Neural cell (in vitro differentiated cells): ENCODE results near the gene MCIDAS. TPM values are rescaled to one million over a fixed set of nuclear protein-coding genes. Genes with fewer than 3 reads are reported as not detected.

ENCODE experiments used
- H2AFZ ChIP-seq: fragments of 200-600, 300-800 bp; sonication (generic), shearing (Covaris generic); 2 replicates; pipeline ENCODE4 v1.6.0; 2014; ENCODE audit warnings: low read depth, mild to moderate bottlenecking, antibody characterized with exemption, low read length, moderate library complexity
- H3F3A ChIP-seq: fragments of 200-600 bp; shearing (Covaris generic); 2 replicates; pipeline ENCODE4 v1.6.1; 2016; ENCODE audit warnings: mild to moderate bottlenecking, moderate library complexity, mixed read lengths, antibody characterized with exemption, low read length; ENCODE audit not compliant: insufficient read depth, poor library complexity, severe bottlenecking
- H3K27ac ChIP-seq: fragments of 200-600, 300-800 bp; sonication (generic), shearing (Covaris generic); 2 replicates; pipeline ENCODE4 v1.5.1; 2014; ENCODE audit warnings: mild to moderate bottlenecking, low read length, moderate library complexity
- H3K27me3 ChIP-seq: fragments of 300-800, 200-600 bp; sonication (generic), shearing (Covaris generic); 2 replicates; pipeline ENCODE4 v1.6.0; 2014; ENCODE audit warnings: mild to moderate bottlenecking, low read depth, low read length, moderate library complexity; ENCODE audit not compliant: insufficient read depth
- H3K36me3 ChIP-seq: fragments of 300-800, 200-600 bp; sonication (generic), shearing (Covaris generic); 2 replicates; pipeline ENCODE4 v1.5.1; 2014; ENCODE audit warnings: mild to moderate bottlenecking, antibody characterized with exemption, low read length, moderate library complexity; ENCODE audit not compliant: insufficient read depth
- H3K4me2 ChIP-seq: fragments of 300-800, 200-600 bp; sonication (generic), shearing (Covaris generic); 2 replicates; pipeline ENCODE4 v1.6.0; 2014; ENCODE audit warnings: mild to moderate bottlenecking, low read length
- H3K4me3 ChIP-seq: fragments of 300-800, 200-600 bp; sonication (generic), shearing (Covaris generic); 2 replicates; pipeline ENCODE4 v1.5.1; 2014; ENCODE audit warnings: mild to moderate bottlenecking, low read length, moderate library complexity
- H3K79me2 ChIP-seq: fragments of 200-600 bp; shearing (Covaris generic); replicated peaks from 2 replicates; pipeline ENCODE4 v1.6.0; 2014; ENCODE audit warnings: mild to moderate bottlenecking, low read length, moderate library complexity; ENCODE audit not compliant: insufficient read depth
- H3K9ac ChIP-seq: fragments of 300-800, 200-600 bp; sonication (generic), shearing (Covaris generic); 2 replicates; pipeline ENCODE4 v1.6.1; 2016; ENCODE audit warnings: mild to moderate bottlenecking, low read length, mixed read lengths
- H3K9me2 ChIP-seq: fragments of 200-600 bp; shearing (Covaris generic); 2 replicates; pipeline ENCODE4 v1.6.1; 2016; ENCODE audit warnings: mild to moderate bottlenecking, low read length, mixed read lengths; ENCODE audit not compliant: insufficient read depth
- H3K9me3 ChIP-seq: fragments of 200-600, 300-800 bp; sonication (generic), shearing (Covaris generic); 2 replicates; pipeline ENCODE4 v1.6.1; 2016; ENCODE audit warnings: mild to moderate bottlenecking, mixed run types, low read length, moderate library complexity, mixed read lengths
- H4K20me1 ChIP-seq: fragments of 200-600 bp; shearing (Covaris generic); 2 replicates; pipeline ENCODE4 v1.6.1; 2016; ENCODE audit warnings: mild to moderate bottlenecking, mixed run types; ENCODE audit not compliant: insufficient read depth
- CTCF ChIP-seq: fragments of 450-650 bp; IDR thresholded peaks from 2 replicates; pipeline ENCODE4 v1.5.1; 2014; ENCODE audit warnings: antibody characterized with exemption, mild to moderate bottlenecking, moderate library complexity; ENCODE audit not compliant: poor library complexity, severe bottlenecking
- EP300 ChIP-seq: fragments of 450-650 bp; conservative IDR thresholded peaks from 2 replicates; pipeline ENCODE4 v1.6.1; 2014; ENCODE audit warnings: antibody characterized with exemption, mild to moderate bottlenecking, moderate library complexity; ENCODE audit not compliant: poor library complexity, severe bottlenecking
- EZH2 ChIP-seq: fragments of 200-600, 300-800 bp; shearing (Covaris generic), sonication (generic); IDR thresholded peaks from 2 replicates; pipeline ENCODE4 v1.6.1; 2014; ENCODE audit warnings: antibody characterized with exemption, low read length, borderline replicate concordance, mild to moderate bottlenecking; ENCODE audit not compliant: insufficient read depth, poor library complexity, severe bottlenecking
- MXI1 ChIP-seq: fragments of 450-650 bp; conservative IDR thresholded peaks from 2 replicates; pipeline ENCODE4 v1.6.1; 2014; ENCODE audit warnings: antibody characterized with exemption, mild to moderate bottlenecking; ENCODE audit not compliant: poor library complexity, severe bottlenecking
- POLR2AphosphoS5 ChIP-seq: IDR thresholded peaks from 2 replicates; pipeline ENCODE4 v1.6.1; 2012
- RAD21 ChIP-seq: fragments of 450-650 bp; conservative IDR thresholded peaks from 2 replicates; pipeline ENCODE4 v1.6.1; 2014; ENCODE audit warnings: antibody characterized with exemption, mild to moderate bottlenecking, moderate library complexity
- SMC3 ChIP-seq: fragments of 450-650 bp; conservative IDR thresholded peaks from 2 replicates; pipeline ENCODE4 v1.6.1; 2014; ENCODE audit warnings: antibody characterized with exemption, mild to moderate bottlenecking, moderate library complexity; ENCODE audit not compliant: poor library complexity
- TAF1 ChIP-seq: IDR thresholded peaks from 2 replicates; pipeline ENCODE4 v1.6.1; 2012; ENCODE audit warnings: low read depth
- polyA plus RNA-seq: library from polyadenylated mRNA; depleted of rRNA; stranded (reverse); fragments of >200 nt; gene quantifications from 2 replicates; pipeline ENCODE4 v1.2.3, GENCODE V29; 2014

Gene MCIDAS
- polyA plus RNA-seq, 1 donor from 2014 or later, result not detected

- H3K79me2 ChIP-seq, result no peaks in the 10 kb centered on the region
- H3K9ac ChIP-seq, result no peak overlapping the region
- peaks cover 79% of the 10 kb centered on the region for H3K27me3 ChIP-seq
- no peaks in the 10 kb centered on the region for H3K36me3 ChIP-seq
- no peaks in the 10 kb centered on the region for H3K9me2 ChIP-seq
- H4K20me1 ChIP-seq, result no peaks in the 10 kb centered on the region
- no peaks in the 10 kb centered on the region for H3F3A ChIP-seq
- H3K4me3 ChIP-seq, result peak overlapping the region; percentile 61
- TF ChIP-seq POLR2AphosphoS5 (peak; percentile 3), EP300 (no peak), CTCF (peak; percentile 24)
- H3K4me2 ChIP-seq, result peak overlapping the region; percentile 25
- no peak overlapping the region for H2AFZ ChIP-seq
- no peak overlapping the region for H3K27ac ChIP-seq
- peaks cover 3% of the 10 kb centered on the region for H3K9me3 ChIP-seq
Observed at GRCh38 chr5:55220433-55221185, 6.5 kb downstream of the MCIDAS start.

- H3F3A ChIP-seq, result no peaks in the 10 kb centered on the region
- no peak overlapping the region for H3K9ac ChIP-seq
- H2AFZ ChIP-seq, result no peak overlapping the region
- H3K27me3 ChIP-seq, result peaks cover 70% of the 10 kb centered on the region
- H3K36me3 ChIP-seq, result no peaks in the 10 kb centered on the region
- H3K27ac ChIP-seq, result no peak overlapping the region
- no peak for TF ChIP-seq RAD21
- TF ChIP-seq EZH2, result no peak
- no peak for TF ChIP-seq MXI1
- no peak for TF ChIP-seq SMC3
- no peak for TF ChIP-seq POLR2AphosphoS5
- no peaks in the 10 kb centered on the region for H4K20me1 ChIP-seq
- no peak overlapping the region for H3K4me3 ChIP-seq
- H3K9me2 ChIP-seq, result no peaks in the 10 kb centered on the region
- peaks cover 3% of the 10 kb centered on the region for H3K9me3 ChIP-seq
- no peak overlapping the region for H3K4me2 ChIP-seq
- no peaks in the 10 kb centered on the region for H3K79me2 ChIP-seq
Observed at GRCh38 chr5:55219770-55220169, 7.3 kb downstream of the MCIDAS start.

GRCh38 chr5:55218967-55219366 is 8.1 kb downstream of the MCIDAS start:
- Histone ChIP-seq H2AFZ (no peak overlapping the region), H3K27me3 (peaks cover 62% of the 10 kb centered on the region), H4K20me1 (no peaks in the 10 kb centered on the region), H3K27ac (no peak overlapping the region), H3K79me2 (no peaks in the 10 kb centered on the region), H3K36me3 (no peaks in the 10 kb centered on the region), H3K4me2 (no peak overlapping the region), H3K9ac (no peak overlapping the region), H3K4me3 (no peak overlapping the region), H3F3A (no peaks in the 10 kb centered on the region), H3K9me2 (no peaks in the 10 kb centered on the region), H3K9me3 (peaks cover 3% of the 10 kb centered on the region)
- TF ChIP-seq RAD21 (no peak), POLR2AphosphoS5 (no peak), CTCF (no peak), TAF1 (no peak), EZH2 (no peak), SMC3 (no peak), MXI1 (no peak), EP300 (no peak)
